ENCODE results near the gene FASLG. TPM values are rescaled to one million over a fixed set of nuclear protein-coding genes. Genes with fewer than 3 reads are reported as not detected.
"Not testable (repeated sequence)": the region's sequence is repeated elsewhere in the genome, so short reads cannot be mapped to it uniquely, and the experiment has no call there.

Gene FASLG
- total and polyA plus RNA-seq, 11 donors: 0.91 to 1.9 TPM; not detected in 9

GRCh38 chr1:172686143-172686542 lies 27.2 kb downstream of the FASLG start:
- ATAC-seq: no peak
- no peak for TF ChIP-seq POLR2A (IDR thresholded peaks at IDR 0.05)
- TF ChIP-seq, protein P1, sequence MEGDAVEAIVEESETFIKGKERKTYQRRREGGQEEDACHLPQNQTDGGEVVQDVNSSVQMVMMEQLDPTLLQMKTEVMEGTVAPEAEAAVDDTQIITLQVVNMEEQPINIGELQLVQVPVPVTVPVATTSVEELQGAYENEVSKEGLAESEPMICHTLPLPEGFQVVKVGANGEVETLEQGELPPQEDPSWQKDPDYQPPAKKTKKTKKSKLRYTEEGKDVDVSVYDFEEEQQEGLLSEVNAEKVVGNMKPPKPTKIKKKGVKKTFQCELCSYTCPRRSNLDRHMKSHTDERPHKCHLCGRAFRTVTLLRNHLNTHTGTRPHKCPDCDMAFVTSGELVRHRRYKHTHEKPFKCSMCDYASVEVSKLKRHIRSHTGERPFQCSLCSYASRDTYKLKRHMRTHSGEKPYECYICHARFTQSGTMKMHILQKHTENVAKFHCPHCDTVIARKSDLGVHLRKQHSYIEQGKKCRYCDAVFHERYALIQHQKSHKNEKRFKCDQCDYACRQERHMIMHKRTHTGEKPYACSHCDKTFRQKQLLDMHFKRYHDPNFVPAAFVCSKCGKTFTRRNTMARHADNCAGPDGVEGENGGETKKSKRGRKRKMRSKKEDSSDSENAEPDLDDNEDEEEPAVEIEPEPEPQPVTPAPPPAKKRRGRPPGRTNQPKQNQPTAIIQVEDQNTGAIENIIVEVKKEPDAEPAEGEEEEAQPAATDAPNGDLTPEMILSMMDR (IDR thresholded peaks at IDR 0.05): no peak
- no peaks in the 10 kb centered on the region for H3K9me3 ChIP-seq
- no peaks in the 10 kb centered on the region for H3K27me3 ChIP-seq
- no peaks in the 10 kb centered on the region for H3K4me1 ChIP-seq
- 92 to 97% (median 94%) methylated on average over 1 of the region's 1 CpG for WGBS, 4 donors
- no peak for DNase-seq
- H3K27ac ChIP-seq: no peak overlapping the region
- intact Hi-C loops (cut with DNase I): no loop called here
- no peak overlapping the region for H3K4me3 ChIP-seq
- H3K36me3 ChIP-seq: no peaks in the 10 kb centered on the region

DNA sequence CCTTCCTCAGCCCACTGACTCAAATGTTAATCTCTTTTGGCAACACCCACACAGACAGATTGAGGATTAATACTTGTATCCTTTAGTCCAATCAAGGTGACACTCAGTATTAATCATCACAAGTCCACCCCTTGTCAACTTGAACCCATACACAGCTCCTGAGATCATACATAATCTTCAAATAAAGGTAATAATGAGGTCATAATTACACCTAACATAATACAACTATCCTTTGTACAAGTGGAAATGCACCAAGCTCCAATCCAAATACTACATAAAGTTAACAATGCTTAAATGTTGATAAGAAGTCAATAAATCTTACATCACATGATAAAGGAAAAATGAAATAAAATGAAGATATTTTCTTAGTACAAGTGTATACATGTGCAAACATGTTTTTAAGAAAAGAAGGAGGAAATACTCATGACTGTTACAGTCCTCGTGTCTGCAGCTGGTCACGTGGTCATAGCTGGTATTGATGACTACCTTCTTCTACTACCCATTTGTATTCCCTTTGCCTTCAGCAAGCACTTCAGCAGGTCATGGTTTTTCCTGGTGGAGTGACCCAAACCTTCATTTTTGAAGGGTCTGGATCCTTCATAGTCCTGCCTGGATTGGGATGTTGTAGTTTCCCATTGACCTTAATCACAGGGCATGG lies 29.7 kb downstream of the FASLG start:
- H3K4me1 ChIP-seq; H3K27me3 ChIP-seq; ATAC-seq; H3K4me3 ChIP-seq; H3K36me3 ChIP-seq; DNase-seq; H3K9me3 ChIP-seq; H3K27ac ChIP-seq; intact Hi-C loops (cut with DNase I): not testable (repeated sequence)
- 88 to 92% (median 90%) methylated on average over 2 of the region's 2 CpGs for WGBS, 4 donors

- H3K27ac ChIP-seq; H3K9me3 ChIP-seq; H3K4me3 ChIP-seq; ATAC-seq; intact Hi-C loops (cut with DNase I); H3K36me3 ChIP-seq; H3K27me3 ChIP-seq; DNase-seq; H3K4me1 ChIP-seq: not testable (repeated sequence)
- 75 to 90% (median 82%) methylated on average over 1 of the region's 1 CpG for whole genome bisulfite sequencing, 4 donors
These were observed 32.0 kb downstream of the FASLG start for GRCh38 chr1:172690925-172691324.

GRCh38 chr1:172697534-172698002 lies 38.7 kb downstream of the FASLG start:
- no peak for ATAC-seq
- 36 to 58% (median 55%) methylated on average over 4 of the region's 4 CpGs for WGBS, 4 donors
- Histone ChIP-seq H3K36me3 (no peaks in the 10 kb centered on the region), H3K9me3 (no peaks in the 10 kb centered on the region), H3K27ac (peak overlapping the region in 1 of 12 donors; percentile 81), H3K27me3 (no peaks in the 10 kb centered on the region), H3K4me1 (peaks cover 0 to 43% (median 4%) of the 10 kb centered on the region in 12 donors), H3K4me3 (no peak overlapping the region)
- intact Hi-C loops (cut with DNase I): no loop called here
- TF ChIP-seq, protein P1 (IDR thresholded peaks at IDR 0.05): no peak
- TF ChIP-seq POLR2A (IDR thresholded peaks at IDR 0.05): no peak
- DNase-seq: no peak

DNA sequence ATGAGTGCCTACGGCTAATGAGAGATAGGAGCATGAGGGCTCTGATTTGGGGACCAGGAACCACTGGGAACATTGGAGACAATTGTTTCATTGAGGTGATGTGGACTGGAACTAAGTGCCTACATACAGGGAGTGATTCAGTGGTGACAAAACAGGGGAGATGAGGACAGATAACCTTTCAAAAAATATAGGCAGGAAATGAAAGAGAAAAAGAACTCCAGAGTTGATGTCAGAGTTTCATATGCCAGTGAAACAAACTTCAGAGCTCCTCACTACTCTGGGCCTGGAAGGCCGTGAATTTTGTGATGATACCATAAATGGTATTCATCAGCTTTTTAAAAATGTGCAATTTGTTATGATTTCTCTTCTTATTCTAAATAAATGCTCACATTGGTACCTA lies 39.3 kb downstream of the FASLG start:
- H3K9me3 ChIP-seq: no peaks in the 10 kb centered on the region
- no peak for DNase-seq
- peaks cover 0 to 44% (median 4%) of the 10 kb centered on the region in 12 donors for H3K4me1 ChIP-seq
- 80 to 89% (median 82%) methylated on average over 2 of the region's 2 CpGs for WGBS, 4 donors
- no peak overlapping the region for H3K4me3 ChIP-seq
- H3K36me3 ChIP-seq: no peaks in the 10 kb centered on the region
- TF ChIP-seq POLR2A (IDR thresholded peaks at IDR 0.05): no peak
- TF ChIP-seq, protein P1 (IDR thresholded peaks at IDR 0.05): no peak
- H3K27me3 ChIP-seq: no peaks in the 10 kb centered on the region
- ATAC-seq: no peak
- H3K27ac ChIP-seq: peak overlapping the region in 1 of 12 donors; percentile 81
- intact Hi-C loops (cut with DNase I): no loop called here
